Activated CD4-positive, alpha-beta memory T cell treated with anti-CD3 and anti-CD28 coated beads for 36 hours (primary cell): ENCODE results near the gene CDK14. TPM values are rescaled to one million over a fixed set of nuclear protein-coding genes. Genes with fewer than 3 reads are reported as not detected.
"Not testable (repeated sequence)": the region's sequence is repeated elsewhere in the genome, so short reads cannot be mapped to it uniquely, and the experiment has no call there.

ENCODE experiments used
- CTCF ChIA-PET: fragments of 350-600 bp; sonication (Branson Sonifier 250); formaldehyde crosslinking; loops from one replicate; lab custom pipeline; 2021; ENCODE audit warnings: antibody characterized with exemption, inconsistent platforms; lab: Charles Lee
- POLR2A ChIA-PET: fragments of 350-600 bp; sonication (Branson Sonifier 250); formaldehyde crosslinking; loops from one replicate; lab custom pipeline; 2021; ENCODE audit warnings: antibody characterized with exemption; lab: Charles Lee
- DNase-seq: peaks from one replicate; pipeline ENCODE4 v3.0.0-alpha.2; 2020
- H3K27ac Mint-ChIP-seq: one replicate; pipeline ENCODE4 v1.8.0; 2021; ENCODE audit warnings: mixed read lengths
- H3K27me3 Mint-ChIP-seq: one replicate; pipeline ENCODE4 v1.8.0; 2021; ENCODE audit warnings: mixed read lengths
- H3K36me3 Mint-ChIP-seq: one replicate; pipeline ENCODE4 v1.8.0; 2021; ENCODE audit warnings: mixed read lengths
- H3K4me1 Mint-ChIP-seq: one replicate; pipeline ENCODE4 v1.8.0; 2021; ENCODE audit warnings: low read depth, mixed read lengths
- H3K4me3 Mint-ChIP-seq: one replicate; pipeline ENCODE4 v1.8.0; 2021; ENCODE audit warnings: mild to moderate bottlenecking, mixed read lengths
- H3K9me3 Mint-ChIP-seq: one replicate; pipeline ENCODE4 v1.8.0; 2021; ENCODE audit warnings: mixed read lengths
- intact Hi-C: fragments of 100-400 bp; cut with micrococcal nuclease; formaldehyde crosslinking; loops from one replicate; pipeline ENCODE4 v1.15.1; 2023
- total RNA-seq, 2 experiments: library from RNA; stranded (reverse); gene quantifications; one replicate each; pipeline ENCODE4 v1.2.3, GENCODE V29; 2021

CDK14 gene
- total RNA-seq, 2 experiments from 2014 or later = not detected

DNA sequence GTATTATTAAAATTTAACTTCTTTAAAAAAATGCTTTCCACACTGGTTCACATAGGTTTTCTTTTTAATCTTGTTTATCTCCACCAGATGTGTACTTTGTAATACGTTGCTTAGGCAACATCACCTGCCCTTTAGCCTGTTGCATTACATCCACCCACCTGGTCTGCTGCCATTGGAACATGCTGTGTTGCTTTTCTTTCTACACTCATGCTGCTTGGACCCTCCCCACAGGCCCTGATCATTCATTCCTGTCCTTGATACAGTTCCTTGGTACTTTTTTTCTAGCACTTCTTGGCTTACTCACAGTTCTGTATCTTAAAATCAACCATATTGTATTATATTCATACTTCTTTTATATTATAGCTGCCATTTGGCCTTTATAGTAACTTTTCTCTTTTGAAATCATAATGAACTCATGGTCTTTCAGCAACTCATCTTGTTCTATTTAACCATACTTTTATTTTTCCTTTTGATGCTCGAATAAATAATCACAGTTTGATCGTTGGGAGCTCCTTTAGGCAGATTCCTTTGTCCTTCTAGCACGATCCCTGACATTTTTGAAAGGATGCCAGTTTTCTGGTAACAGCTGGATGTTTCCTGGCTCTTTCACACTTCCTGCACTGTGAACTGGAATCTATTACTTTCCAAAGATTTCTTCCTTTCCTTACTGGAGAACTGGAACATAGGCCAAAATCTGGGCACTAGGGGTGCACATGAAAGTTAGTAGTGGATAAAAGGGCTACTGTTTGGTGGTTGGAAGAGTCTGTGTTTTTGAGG is 125.1 kb downstream of the CDK14 start:
- no peak overlapping the region for H3K4me3 Mint-ChIP-seq
- ChIA-PET POLR2A (no interaction called here), CTCF (no interaction called here)
- H3K27ac Mint-ChIP-seq = no peak overlapping the region
- DNase-seq = no peak
- H3K4me1 Mint-ChIP-seq = no peaks in the 10 kb centered on the region
- H3K9me3 Mint-ChIP-seq = no peaks in the 10 kb centered on the region
- H3K36me3 Mint-ChIP-seq = no peaks in the 10 kb centered on the region
- no peaks in the 10 kb centered on the region for H3K27me3 Mint-ChIP-seq
- intact Hi-C loops = no loop called here

DNA sequence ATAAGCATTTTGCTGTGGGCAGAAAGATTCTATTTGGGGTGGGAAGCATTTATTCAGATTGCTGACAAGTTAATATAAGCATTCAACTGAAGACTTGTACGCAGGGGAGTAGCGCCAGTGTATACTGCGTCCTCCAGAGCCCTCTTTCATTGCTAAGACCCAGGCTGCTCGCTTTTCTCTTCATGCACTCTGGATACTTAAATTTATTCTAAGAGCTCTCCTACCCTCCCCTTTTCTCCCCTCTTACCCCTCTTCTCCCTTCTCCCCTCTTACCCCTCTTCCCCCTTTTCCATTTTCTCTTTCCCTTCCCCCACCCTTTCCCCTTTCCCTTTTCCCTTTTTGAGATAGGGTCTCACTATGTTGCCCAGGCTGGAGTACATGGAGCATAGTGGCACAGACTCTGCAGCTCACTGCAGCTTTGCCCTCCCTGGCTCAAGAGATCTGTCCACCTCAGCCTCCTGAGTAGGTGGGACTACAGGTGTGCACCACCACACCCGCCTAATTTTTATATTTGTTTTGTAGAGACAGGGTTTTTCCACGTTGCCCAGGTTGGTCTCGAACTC is 125.8 kb downstream of the CDK14 start:
- no peak for DNase-seq
- ChIA-PET POLR2A (no interaction called here), CTCF (no interaction called here)
- intact Hi-C loops = no loop called here
- H3K9me3 Mint-ChIP-seq = no peaks in the 10 kb centered on the region
- H3K27ac Mint-ChIP-seq = no peak overlapping the region
- no peaks in the 10 kb centered on the region for H3K36me3 Mint-ChIP-seq
- H3K4me1 Mint-ChIP-seq = no peaks in the 10 kb centered on the region
- H3K4me3 Mint-ChIP-seq = no peak overlapping the region
- H3K27me3 Mint-ChIP-seq = no peaks in the 10 kb centered on the region

DNA sequence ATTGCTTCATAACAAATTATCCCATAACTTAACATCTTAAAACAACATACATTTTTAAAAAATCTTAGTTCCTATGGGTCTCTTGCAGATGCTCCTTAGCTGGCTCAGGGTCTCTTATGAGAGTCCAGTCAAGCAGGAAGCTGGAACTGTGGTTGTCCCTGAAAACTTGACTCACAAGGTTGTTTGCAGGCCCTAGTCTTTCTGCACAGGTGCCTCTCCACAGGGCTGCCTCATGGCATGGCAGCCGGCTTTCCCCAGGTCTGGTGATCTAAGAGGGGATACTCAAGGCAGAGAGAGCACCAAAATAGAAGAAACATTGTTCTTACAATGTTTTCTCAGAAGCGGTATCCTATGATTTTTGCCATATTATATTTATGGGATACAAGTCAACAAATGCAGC is 127.1 kb downstream of the CDK14 start:
- DNase-seq = no peak
- ChIA-PET POLR2A (no interaction called here), CTCF (no interaction called here)
- H3K27me3 Mint-ChIP-seq = no peaks in the 10 kb centered on the region
- no peaks in the 10 kb centered on the region for H3K36me3 Mint-ChIP-seq
- no peak overlapping the region for H3K4me3 Mint-ChIP-seq
- no peaks in the 10 kb centered on the region for H3K9me3 Mint-ChIP-seq
- intact Hi-C loops = no loop called here
- H3K4me1 Mint-ChIP-seq = no peaks in the 10 kb centered on the region
- no peak overlapping the region for H3K27ac Mint-ChIP-seq

DNA sequence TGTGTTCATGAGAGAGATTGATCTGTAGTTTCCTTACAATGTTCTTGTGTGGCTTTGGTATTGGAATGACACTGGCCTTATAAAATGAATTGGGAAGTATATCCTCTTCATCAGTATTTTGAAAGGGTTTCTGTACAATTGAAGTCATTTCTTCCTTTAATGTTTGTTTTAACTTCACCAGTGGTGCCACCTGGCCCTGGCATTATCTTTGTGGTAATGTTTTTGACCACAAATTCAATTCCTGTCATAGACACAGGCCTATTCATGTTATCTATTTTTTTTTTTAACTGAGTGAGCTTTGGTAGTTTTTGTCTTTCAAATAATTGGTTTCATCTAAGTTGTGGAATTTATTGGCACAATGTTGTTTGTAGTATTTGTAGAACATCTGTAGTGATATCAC is 127.7 kb downstream of the CDK14 start:
- no peaks in the 10 kb centered on the region for H3K9me3 Mint-ChIP-seq
- DNase-seq = no peak
- no peak overlapping the region for H3K27ac Mint-ChIP-seq
- CTCF ChIA-PET = no interaction called here
- H3K27me3 Mint-ChIP-seq = no peaks in the 10 kb centered on the region
- H3K4me3 Mint-ChIP-seq = no peak overlapping the region
- no peaks in the 10 kb centered on the region for H3K4me1 Mint-ChIP-seq
- no peaks in the 10 kb centered on the region for H3K36me3 Mint-ChIP-seq
- intact Hi-C loops = no loop called here
- POLR2A ChIA-PET = no interaction called here

DNA sequence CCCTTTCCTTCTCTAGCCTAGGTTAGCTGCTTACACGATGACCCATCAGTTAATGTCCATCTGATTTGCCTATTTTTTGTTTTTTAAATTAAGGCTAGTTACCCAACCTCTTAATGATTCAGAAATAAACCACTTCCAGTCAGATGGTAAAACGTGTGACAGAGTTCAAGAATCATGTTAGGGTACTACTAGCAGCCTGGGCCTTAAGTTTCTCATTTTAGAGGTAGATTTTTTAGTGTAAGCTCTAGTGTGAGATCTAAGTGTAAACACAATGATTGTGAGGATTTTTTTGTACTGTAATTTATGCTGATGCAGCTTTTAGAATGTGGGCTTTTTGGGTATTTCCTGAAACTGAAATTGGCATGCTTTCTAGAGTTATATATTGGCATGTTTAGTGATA is 130.0 kb downstream of the CDK14 start:
- ChIA-PET POLR2A (no interaction called here), CTCF (no interaction called here)
- Mint-ChIP-seq H3K27ac (no peak overlapping the region), H3K27me3 (no peaks in the 10 kb centered on the region), H3K9me3 (peaks cover 3% of the 10 kb centered on the region), H3K36me3 (no peaks in the 10 kb centered on the region), H3K4me3 (no peak overlapping the region), H3K4me1 (no peaks in the 10 kb centered on the region)
- intact Hi-C loops = no loop called here
- DNase-seq = no peak

DNA sequence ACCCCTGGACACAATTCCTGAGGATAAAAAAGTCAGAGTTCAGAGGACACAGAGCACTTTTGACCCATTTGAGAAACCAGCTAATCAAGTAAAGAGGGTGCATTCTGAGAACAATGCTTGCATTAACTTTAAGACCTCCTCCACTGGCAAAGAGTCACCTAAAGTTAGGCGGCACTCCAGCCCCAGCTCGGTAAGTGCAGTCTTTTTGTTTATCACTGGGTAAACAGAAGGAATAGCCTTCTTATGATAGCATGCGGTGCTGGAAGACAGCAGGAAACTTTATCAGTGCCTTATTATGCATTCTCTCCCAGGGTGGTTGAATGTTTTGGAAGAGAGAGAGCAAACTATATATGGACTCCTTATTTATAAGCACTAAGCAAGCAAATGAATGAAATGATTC is 130.5 kb downstream of the CDK14 start:
- H3K27ac Mint-ChIP-seq = no peak overlapping the region
- no peaks in the 10 kb centered on the region for H3K27me3 Mint-ChIP-seq
- POLR2A ChIA-PET = no interaction called here
- CTCF ChIA-PET = no interaction called here
- no peak for DNase-seq
- H3K4me1 Mint-ChIP-seq = no peaks in the 10 kb centered on the region
- H3K4me3 Mint-ChIP-seq = no peak overlapping the region
- H3K36me3 Mint-ChIP-seq = no peaks in the 10 kb centered on the region
- intact Hi-C loops = no loop called here
- H3K9me3 Mint-ChIP-seq = peaks cover 7% of the 10 kb centered on the region

DNA sequence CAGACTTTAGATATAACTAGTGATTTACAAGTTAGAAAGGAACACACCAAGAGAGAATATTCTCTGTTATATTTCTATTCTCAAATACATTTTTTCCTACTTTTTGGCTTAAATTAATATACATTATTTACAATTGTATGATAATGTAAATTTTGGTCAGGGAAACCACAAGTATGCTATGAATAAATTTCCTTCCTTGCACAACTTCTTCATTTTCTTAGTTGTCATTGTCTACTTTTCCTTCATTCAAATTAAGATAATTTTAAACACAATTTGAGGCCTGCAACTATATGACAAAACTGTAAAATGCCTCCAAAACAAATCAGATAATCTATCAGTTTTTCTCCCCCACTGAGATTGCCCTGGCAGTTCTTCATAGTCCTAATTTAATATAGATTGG is 131.3 kb downstream of the CDK14 start:
- Mint-ChIP-seq H3K9me3 (peaks cover 10% of the 10 kb centered on the region), H3K4me3 (no peak overlapping the region), H3K36me3 (no peaks in the 10 kb centered on the region), H3K4me1 (no peaks in the 10 kb centered on the region), H3K27me3 (no peaks in the 10 kb centered on the region), H3K27ac (no peak overlapping the region)
- POLR2A ChIA-PET = no interaction called here
- no peak for DNase-seq
- CTCF ChIA-PET = no interaction called here
- intact Hi-C loops = no loop called here

DNA sequence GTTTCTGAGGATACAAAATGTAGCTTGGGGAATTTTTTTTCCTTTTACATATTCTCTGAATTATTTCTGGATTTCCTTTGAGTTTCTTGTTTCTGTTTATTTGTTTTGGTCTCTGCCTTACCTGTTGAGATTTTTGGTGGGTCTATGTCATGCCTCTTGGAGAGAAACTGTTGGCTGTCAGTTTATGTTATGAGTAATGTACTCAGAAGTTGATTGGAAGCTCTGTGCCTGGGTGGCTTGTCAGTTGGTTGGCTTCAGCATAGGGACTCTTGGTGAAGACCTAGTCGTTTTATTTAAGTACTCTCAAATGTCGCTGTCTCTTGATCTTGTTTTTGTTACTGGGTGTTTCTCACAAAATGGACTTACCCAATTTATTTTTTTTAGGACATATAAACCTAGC is 132.4 kb downstream of the CDK14 start:
- ChIA-PET POLR2A (no interaction called here), CTCF (no interaction called here)
- Mint-ChIP-seq H3K27me3 (no peaks in the 10 kb centered on the region), H3K4me3 (no peak overlapping the region), H3K4me1 (no peaks in the 10 kb centered on the region), H3K9me3 (peaks cover 21% of the 10 kb centered on the region), H3K36me3 (no peaks in the 10 kb centered on the region), H3K27ac (no peak overlapping the region)
- intact Hi-C loops = no loop called here
- no peak for DNase-seq

DNA sequence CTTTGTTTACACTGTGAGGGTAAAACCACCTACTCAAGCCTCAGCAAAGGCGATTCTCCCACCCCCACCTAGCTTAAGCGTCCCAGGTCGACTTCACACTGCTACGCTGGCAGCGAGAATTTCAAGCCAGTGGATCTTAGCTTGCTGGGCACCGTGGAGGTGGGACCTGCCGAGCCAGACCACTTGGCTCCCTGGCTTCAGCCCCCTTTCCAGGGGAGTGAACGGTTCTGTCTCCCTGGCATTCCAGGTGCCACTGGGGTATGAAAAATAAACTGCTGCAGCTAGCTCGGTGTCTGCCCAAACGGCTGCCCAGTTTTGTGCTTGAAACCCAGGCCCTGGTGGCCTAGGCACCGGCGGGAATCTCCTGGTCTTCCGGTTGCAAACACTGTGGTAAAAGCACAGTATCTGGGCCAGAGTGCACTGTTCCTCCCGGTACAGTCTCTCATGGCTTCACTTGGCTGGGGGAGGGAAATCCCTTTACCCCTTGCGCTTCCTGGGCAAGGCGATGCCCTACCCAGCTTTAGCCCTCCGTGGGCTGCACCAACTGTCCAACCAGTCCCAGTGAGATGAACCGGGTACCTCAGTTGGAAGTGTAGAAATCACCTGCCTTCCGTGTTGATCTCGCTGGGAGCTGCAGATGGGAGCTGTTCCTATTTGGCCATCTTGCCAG is 139.6 kb downstream of the CDK14 start:
- POLR2A ChIA-PET, DNase-seq: not testable (repeated sequence)

DNA sequence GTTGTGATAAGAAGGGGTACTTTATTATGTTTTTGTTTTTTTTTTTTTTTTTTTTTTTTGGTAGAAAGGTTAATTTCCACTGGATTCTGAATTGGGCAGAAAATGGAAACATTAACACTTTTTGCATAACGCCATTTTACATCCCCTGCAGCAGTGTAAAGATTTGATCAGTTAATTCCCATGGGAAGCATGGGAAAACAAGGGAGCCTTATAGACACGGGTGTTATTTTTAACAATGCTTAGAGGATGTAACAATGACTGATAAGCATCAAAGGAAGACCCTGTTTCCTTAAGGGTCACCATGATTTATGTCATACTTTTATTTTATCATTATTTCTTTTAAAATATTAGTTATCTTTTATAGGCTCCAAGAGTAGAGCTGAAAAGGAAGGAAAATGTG is 140.2 kb downstream of the CDK14 start:
- POLR2A ChIA-PET = no interaction called here
- intact Hi-C loops = no loop called here
- no peak for DNase-seq
- Mint-ChIP-seq H3K9me3 (peaks cover 27% of the 10 kb centered on the region), H3K27ac (no peak overlapping the region), H3K4me1 (no peaks in the 10 kb centered on the region), H3K36me3 (no peaks in the 10 kb centered on the region), H3K4me3 (no peak overlapping the region), H3K27me3 (no peaks in the 10 kb centered on the region)
- CTCF ChIA-PET = no interaction called here

More for the DNA sequence above, 139.6 kb downstream of the CDK14 start:
- CTCF ChIA-PET, H3K4me1 Mint-ChIP-seq, intact Hi-C loops, H3K27me3 Mint-ChIP-seq, H3K36me3 Mint-ChIP-seq, H3K4me3 Mint-ChIP-seq, H3K27ac Mint-ChIP-seq: not testable (repeated sequence)
- H3K9me3 Mint-ChIP-seq = peaks cover 31% of the 10 kb centered on the region

DNA sequence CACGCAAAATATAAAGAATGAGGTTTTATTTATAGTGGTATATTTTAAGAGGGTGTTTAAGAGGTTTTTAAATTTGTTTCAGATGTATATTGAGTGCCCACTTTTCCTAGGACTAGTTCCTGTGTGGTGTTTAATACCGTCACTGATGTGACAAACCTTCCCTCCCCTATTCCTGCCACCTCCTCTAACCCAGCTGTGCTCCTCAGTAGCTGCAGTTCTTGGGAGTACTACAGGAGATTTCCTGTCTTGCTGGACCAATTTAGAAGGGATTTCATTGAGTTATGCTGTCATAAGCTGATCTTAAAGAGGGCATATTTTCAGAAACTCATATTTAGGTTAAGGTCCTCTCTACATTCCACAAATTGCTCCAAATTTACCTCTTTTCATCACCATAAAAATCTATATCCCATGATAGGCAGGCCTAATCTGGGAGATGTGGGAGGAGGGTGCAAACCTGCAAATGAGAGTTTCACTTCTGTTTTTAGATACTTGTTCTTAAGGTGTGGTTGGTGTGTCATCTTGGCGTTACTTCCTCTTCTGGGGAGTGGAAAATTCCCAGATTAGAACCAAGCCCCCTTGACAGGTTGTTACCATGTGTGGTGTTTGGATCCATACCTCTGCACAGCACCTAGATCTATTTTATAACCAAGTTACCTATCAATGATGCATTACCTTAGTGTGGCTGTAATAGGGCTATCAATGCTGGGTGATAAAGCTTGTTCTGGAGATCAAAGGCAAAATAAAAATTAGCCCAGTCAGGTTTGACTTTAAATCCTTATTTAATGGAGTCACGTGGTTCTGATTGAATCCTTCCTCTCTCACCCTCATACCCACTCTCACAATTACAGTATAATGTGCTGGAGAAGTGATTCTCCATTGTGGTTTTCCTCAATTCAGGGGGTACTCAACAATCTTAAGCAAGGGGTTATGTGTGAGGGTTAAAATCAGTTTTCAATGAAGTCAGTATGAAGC is 141.1 kb downstream of the CDK14 start:
- H3K36me3 Mint-ChIP-seq = no peaks in the 10 kb centered on the region
- DNase-seq = no peak
- intact Hi-C loops = no loop called here
- no peak overlapping the region for H3K4me3 Mint-ChIP-seq
- no peak overlapping the region for H3K27ac Mint-ChIP-seq
- ChIA-PET POLR2A (no interaction called here), CTCF (no interaction called here)
- H3K4me1 Mint-ChIP-seq = no peaks in the 10 kb centered on the region
- H3K9me3 Mint-ChIP-seq = peaks cover 21% of the 10 kb centered on the region
- no peaks in the 10 kb centered on the region for H3K27me3 Mint-ChIP-seq

DNA sequence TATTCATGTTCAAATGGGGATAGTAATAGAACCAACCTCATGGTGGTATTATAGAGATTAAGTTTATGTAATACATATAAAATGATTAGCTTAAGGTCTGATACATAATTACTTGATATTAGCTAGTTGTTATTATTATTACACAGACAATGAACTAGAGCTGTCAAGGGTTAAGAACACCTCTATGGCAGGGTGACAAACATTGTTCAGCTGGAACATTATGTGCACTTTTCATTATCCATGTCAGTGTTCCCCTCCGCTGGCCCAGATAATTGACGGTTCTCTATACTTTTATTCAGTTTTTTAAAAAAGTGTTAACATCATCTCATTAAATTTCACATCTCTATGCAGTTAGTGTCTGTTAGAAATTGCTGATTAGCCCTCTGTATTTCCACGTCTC is 142.1 kb downstream of the CDK14 start:
- Mint-ChIP-seq H3K27ac (no peak overlapping the region), H3K36me3 (no peaks in the 10 kb centered on the region), H3K9me3 (peaks cover 13% of the 10 kb centered on the region), H3K4me3 (no peak overlapping the region), H3K4me1 (no peaks in the 10 kb centered on the region), H3K27me3 (no peaks in the 10 kb centered on the region)
- intact Hi-C loops = no loop called here
- ChIA-PET POLR2A (no interaction called here), CTCF (no interaction called here)
- DNase-seq = no peak
